Measurements from ENCODE around the gene ARHGAP8.

DNA sequence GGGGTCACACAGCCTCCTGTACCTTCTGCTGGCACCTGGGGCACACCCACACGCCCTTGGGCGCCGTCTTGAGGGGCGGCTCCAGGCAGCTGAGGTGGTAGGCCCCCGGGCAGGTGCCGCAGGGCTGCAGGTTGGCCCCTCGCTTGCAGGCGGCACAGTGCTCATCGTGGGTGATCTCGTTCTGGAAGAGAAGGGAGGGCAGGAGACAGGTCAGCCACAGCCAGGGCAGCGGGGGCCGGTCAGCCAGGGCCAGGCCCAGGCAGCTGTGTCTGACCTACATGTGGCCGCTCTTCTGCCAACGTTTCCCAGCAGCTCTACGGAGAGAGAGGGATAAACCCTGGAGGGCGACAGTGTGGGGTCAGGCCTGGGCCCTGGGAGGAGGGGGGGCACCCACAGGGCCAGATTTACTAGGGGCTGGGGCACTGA lies 135.6 kb downstream of the ARHGAP8 start:
- TF ChIP-seq CTCF (IDR thresholded peaks at IDR 0.05; ENCODE audit: insufficient read depth, low read length) (no peak), POLR2AphosphoS5 (IDR thresholded peaks at IDR 0.05; ENCODE audit: low read depth) (no peak)

Data from HL-60 (cell line).